Activated CD4-positive, alpha-beta T cell treated with anti-CD3 and anti-CD28 coated beads, Interleukin-10, Interleukin-2, amounts not matched to agents 100 ng/mL and 50 ng/mL, durations not matched to agents 16 hours and 8 hours (primary cell): ENCODE data around the gene TMEM132D.

ENCODE experiments used
- DNase-seq: peaks from one replicate; pipeline ENCODE4 v3.0.0-alpha.2; 2020

TMEM132D gene

DNA sequence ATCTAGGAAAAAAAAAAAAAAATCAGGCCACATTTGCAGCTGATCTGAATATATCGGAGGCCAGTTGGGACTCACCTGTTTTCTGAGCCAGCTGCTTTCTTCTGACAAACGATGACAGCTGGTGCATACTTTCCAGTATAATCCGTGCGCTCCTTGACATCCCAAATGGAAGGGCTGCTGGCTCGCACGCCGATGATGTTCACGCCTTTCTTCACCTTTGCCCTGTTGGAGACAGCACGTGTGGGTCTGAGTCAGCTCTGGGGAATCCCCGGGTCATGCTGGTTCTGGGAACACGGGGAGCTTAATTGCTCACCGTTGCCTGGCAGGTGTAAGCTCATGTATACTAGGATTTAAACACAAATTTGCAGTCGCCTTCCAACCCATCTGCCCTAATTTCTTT is 372.8 kb downstream of the TMEM132D start:
- no peak for DNase-seq

DNA sequence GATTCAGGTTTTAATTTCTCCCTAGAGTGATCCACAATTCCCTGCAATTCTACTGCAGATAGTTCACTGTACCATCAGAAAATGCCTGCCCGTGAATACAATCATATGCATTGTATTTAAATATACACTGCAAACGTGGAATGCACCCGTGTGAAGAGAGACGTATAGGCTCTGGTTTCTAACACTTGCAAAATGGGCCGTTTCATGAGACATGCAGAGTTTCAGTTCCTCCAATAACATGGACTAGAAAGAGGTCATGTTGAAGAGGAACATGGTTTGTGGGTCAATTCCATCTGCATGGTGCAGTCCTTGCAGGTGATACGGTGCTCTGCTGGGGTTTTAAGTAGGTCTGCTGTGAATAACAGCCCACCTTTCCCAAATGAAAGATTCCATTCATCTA is 373.3 kb downstream of the TMEM132D start:
- no peak for DNase-seq

DNA sequence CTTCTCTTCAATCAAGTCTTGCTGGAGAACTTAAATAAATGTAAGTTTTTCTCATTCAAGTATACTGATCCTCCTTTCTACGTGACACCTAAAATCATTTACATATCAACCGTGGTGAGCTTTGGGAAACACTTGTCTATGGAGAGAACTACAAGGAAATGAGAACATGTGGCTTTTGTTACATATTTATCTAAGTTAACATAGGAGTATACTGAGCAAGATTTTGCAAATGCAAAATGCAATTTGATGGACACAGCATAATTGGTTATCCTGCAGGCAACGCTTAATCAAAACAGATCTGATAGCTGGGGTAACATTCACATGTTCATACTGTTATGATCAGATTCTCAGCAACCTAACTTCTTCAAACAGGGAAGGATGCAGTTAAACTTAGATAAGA is 376.3 kb downstream of the TMEM132D start:
- no peak for DNase-seq

DNA sequence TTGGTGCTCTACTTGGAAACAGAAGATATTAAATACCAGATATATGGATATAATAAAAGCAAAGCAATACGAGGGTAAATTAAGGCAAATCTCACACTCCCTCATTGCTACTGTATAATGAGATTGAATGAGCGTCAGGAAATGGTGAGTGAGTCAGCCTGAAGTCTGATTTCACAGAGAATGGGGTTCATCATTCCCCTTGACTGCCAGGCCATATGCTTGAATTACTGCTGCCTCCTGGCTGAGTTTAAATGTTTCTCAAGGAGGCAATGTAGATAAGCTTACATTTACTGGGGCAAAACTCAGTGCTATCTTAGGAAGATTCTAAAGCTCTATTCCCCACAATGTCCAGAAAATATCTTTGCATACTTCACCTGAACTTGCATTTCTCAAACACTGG is 380.2 kb downstream of the TMEM132D start:
- no peak for DNase-seq

DNA sequence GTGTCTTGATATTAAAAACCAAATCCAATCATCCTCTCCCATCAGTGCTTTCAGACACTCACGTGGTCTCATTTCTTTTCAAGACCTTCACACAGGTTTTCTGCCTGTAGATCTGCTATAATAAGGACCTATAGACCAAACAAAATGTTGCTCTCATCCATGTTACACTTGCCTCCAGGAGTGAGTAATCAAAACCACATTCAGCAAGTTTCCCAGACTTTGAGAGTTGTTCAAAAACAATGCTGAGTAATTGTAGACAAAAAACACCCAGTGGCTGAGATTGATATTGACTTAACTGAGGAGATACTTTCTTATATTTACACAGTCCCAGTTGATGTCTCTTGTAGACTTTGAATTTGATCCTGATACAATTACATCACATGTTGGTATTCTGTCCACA is 383.1 kb downstream of the TMEM132D start:
- DNase-seq = no peak

DNA sequence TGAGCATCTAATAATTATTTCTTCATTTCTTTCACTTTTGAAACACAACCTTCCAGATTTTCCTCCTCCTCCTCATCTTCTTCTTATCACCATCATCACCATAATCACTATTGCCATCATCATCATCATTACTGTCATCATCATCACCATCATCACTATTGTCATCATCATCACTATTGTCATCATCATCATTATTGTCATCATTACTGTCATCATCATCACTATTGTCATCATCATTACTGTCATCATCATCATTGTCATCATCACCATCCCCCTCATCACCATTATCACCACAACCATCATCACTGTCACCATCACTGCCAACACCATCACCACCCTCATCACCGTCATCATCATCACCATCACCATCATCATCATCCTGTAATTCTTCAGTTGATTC is 400.0 kb downstream of the TMEM132D start:
- DNase-seq = no peak

DNA sequence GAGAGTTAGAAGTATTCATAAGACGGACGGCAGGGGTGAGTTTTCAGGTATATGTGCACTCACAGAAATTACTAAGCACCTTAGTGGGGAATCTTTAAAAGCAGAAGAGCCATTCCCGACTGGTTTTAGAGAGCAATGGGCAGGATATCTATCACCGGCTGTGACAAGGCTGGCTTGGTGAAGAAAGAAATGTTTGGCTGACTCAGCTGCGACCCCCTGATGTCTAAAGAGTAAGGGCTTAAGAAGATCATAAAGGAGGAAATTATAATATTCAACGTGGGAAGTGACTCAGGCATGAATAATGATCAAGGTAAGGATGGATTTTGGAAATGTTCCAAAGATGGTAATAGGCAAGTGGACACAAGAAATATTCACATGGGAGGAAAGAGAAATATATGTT is 407.6 kb downstream of the TMEM132D start:
- no peak for DNase-seq

DNA sequence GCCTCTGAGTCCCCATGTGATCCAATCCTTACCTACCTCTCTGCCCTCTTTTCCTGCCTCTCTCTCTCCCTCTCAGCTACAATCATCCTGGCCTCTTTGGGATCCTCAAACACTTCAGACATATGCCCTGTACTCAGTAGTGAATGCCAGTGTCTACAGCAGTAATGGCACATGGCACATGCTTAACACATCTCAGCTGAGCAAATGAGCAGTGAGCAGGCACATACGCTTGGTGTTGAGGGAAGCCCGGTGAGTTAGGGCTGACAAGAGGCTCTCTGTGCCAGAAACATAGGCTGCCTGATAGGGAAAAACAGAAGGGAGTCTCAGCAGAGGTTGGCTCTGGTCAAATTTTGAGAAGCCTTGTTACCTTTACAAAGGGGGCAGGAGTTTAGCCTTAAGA is 409.1 kb downstream of the TMEM132D start:
- no peak for DNase-seq

DNA sequence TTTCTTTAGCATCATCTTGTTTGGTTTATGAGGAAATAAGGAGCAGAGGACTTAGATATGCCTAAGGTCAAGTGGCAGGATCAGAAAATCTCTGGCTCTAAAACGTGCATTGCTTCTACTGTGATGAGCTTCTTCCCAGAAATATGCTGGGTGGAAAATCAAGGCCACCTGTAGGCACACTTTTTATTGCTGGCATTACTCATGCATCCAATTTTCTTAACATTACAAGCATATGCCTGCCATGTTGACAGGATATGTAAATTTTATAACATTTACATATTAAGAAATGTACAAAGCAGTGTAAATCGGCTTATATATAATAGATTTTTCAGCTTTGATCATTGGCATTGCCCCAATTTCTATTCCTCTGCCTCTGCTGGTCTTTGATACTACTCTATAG is 409.6 kb downstream of the TMEM132D start:
- DNase-seq = no peak

DNA sequence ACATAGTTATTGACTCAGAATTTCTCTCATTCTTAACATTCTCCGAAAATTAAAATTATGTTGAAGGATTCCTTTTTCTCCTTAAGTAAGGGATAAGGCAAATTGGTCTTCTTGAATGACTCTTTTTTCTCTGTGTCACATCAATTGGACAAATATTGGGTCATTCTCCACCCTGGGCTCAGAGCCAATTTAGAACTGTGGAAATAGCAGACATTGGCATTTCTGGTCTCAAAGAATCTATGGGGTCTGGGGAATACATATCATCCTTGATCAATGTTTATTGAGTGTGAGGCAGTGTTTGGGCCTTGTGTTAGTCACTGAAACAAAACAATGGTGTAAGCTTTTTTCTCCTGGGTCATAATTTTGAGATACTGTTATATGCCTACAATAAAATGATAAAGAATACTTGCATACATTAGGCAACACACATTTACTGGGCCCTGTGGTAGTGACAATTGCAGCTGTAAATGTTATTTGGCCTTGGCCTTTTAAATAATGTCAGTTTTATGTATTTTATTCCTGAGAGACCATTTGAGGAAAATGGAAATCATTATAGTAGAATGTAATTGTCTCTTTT is 414.6 kb downstream of the TMEM132D start:
- no peak for DNase-seq

DNA sequence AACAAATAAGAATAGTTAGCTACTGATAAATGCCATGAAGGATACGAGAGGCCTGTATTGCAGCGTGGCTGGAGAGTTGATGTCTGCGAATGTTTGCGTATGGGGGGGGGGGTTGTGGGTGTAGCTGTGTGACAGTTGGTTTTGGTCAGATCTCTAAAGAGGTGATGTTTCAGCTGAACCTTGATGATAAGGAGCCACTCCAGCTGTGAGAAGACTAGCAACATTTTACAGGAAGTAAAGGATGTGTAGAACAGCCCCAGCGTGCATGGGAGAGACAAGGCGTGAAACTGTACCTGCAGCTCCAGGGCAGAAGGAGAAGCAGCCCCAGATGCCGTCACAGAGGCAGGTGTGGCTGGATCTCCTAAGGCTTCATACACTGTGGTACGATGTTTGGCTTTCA is 416.9 kb downstream of the TMEM132D start:
- no peak for DNase-seq

DNA sequence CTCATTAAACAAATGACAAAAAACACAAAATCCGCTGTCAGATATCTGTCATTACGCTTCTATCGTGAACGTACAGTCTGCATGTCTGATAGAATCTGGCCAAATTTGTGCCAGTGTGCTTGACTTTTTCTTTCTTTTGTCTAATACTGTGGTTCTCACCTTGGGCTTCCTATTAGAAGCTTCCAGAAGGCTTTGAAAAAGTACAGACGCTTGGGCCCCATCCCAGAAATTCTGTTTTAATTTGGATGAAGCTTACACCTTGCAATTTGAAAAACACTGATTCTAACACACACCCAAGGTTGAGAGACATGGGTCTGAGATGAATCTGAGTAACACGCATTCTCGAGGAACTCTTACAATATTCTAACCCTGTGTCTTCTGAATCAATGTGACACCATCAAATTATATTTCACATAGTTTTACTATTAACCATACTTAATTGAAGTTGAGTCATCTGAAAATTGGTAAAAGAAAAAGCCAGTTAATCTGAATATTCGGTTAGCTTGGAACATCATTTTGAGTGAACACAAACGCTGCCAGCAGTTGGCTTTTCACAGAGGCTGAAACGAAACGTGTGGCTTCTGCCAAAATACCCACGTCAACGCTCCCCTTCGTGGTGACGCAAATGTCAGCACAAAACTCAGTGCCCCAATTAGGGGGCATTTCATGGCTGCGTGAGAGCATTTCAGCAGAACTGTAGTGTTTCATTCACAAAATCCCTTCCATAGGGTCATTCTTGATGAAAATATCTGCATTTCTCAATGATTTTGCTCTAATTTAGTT is 420.5 kb downstream of the TMEM132D start:
- no peak for DNase-seq

DNA sequence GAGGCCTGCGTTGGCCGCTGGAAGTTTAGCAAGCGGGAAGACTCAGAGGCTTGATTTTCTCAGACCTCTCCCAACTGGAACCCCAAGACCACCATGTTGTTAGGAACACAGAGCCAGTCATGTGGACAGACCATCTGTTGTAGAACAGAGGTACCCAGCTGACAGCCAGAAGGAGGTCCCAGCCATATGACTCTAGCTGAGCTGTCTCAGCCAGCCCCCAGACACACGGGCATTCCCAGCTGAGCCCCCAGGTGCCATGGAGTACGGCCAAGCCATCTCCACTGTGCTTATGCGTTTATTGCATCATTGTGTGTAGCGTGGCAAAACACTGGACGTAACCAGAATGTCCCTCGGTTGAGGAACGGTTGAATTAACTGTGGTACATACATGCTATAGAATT is 421.9 kb downstream of the TMEM132D start:
- DNase-seq = no peak

DNA sequence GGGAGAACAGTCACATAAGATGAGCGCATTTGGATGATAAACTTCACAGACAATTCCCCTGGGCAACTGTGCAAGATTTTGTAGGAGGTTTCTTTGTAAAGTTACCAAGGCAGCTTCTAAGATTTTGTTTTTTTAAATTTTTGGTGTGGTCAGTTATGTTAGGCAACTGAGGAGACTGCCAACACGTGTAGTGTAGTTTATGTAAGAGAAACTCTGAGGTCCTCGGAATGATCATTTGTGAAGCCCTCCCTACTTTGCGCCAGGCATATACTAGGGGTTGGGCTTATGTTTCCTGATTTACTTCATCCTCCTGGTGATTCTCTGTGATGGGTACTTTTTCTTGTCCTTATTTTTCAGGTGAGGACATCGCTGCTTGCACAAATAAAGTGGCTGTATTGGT is 433.6 kb downstream of the TMEM132D start:
- no peak for DNase-seq

DNA sequence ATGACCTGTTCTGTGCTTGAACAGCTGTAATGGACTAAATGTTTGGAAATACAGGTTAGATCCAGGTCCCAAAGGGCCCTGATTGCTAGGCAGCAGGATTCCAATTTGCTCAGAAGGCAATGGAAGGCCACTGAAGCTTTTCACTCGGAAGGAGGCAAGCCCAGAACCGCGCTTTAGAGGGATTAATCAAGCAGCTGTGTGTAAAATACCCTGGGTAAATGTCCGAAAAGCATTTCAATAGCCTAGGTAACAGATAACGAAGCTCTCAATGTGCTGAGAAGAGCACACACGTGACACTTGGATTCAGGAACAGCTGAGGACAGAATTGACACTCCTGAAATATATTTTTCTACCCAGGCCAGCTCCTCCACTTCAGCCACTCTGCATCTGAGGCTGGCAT is 436.1 kb downstream of the TMEM132D start:
- DNase-seq = no peak

DNA sequence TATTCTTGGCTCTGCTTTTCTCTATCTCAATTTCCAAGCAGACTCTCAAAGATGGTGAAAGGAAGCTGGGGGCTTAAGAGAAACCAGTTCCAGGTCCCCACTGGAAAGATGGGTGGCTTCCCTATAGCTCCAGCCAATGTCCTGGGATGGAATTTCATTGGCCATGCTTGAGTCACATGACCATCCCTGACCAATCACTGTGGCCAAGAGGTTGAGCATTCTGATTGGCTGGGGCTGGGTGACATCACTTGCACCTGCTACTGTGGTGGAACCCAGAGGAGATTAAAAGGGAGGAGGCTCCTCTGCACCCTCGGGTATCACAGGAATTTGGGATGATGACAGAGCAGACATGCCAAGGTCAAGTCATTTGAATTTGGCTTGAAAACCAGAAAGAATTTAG is 436.5 kb downstream of the TMEM132D start:
- no peak for DNase-seq

DNA sequence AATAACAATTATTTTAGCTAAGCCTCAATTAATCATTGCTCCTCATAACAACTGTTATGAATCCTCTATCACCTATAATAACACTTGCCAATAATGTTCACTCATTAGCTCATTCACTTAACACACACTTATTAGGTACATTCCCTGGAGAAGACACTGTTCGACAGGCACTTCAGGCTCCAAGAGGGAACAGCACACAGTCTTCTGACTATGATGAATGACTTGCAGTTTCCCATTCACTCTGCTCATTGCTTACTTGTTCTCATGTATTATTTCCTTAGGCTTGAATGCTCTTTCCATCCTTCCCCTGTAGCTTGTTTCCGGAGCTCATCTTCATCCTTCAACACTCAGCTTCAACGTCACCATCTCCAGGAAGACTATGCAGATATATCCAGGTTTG is 437.3 kb downstream of the TMEM132D start:
- DNase-seq = no peak

DNA sequence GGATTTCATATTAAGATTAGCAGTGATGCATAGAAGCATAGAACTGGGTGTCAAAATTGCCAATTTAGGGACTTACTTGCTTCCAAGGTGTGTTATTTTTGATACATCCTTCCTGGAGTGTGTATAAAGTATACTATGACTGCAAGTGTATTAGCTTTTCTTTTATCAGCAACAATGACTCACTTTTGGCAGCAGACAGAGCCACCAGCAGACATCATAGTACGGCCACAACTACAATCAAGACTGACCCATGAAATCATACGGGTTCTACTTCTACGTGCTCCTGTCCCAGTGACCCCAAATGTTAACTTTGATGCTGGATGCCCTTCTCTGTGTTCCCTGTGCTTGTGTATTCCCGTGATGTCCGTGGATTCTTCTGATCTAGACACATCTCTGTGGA is 443.9 kb downstream of the TMEM132D start:
- no peak for DNase-seq

DNA sequence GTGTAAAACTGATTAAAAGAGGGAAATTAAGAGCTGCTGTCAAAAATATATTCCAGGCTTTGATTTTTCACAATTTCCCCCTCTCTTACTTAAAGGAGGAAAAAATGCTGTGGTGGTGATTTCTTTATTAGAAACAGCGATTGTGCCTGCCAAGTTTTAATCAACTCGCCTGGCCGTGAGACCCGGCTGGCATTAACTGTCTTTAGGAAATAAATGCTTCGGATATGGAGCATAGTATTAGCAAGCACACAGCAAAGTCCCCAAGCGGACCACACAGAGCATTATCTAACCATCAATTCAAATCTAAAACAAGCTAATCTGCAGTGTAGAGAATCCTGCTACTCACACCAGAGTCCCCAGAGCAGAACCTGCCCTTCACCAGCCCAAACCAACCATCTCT is 457.1 kb downstream of the TMEM132D start:
- DNase-seq = no peak

DNA sequence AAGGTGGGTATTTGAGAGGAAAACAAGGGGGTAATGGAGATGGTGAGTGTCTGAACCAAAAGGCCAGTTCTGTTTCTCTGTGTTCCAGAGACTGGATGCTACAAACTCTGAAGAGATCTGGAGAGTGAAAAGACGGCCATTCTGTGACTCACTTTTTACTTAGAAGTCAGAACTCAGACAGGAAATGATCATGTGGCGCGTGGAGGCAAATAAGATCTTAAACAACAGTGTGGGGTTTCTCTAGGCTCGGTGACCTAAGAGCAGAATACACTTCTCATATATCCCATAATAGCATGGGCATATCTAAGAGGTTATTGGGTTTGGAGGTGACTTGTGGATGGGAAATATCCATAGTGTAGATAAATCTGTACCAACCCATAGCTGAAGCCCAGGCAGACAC is 463.5 kb downstream of the TMEM132D start:
- DNase-seq = no peak

DNA sequence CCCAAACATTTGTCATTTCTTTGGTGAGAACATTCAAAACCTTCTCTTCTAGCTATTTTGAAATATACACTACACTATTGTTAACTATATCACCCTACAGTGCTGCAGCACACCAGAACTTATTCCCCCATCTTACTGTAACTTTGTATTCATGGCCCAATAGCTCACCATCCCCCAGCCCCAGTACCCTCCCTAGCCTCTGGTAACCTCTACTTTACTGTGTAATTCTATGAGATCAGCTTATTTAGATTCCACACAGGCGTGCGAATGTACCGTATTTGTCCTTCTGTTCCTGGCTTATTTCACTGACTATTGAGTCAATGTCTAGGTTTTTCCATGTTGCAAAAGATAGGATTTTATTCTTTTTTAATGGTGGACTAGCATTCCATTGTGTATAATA is 469.0 kb downstream of the TMEM132D start:
- no peak for DNase-seq

DNA sequence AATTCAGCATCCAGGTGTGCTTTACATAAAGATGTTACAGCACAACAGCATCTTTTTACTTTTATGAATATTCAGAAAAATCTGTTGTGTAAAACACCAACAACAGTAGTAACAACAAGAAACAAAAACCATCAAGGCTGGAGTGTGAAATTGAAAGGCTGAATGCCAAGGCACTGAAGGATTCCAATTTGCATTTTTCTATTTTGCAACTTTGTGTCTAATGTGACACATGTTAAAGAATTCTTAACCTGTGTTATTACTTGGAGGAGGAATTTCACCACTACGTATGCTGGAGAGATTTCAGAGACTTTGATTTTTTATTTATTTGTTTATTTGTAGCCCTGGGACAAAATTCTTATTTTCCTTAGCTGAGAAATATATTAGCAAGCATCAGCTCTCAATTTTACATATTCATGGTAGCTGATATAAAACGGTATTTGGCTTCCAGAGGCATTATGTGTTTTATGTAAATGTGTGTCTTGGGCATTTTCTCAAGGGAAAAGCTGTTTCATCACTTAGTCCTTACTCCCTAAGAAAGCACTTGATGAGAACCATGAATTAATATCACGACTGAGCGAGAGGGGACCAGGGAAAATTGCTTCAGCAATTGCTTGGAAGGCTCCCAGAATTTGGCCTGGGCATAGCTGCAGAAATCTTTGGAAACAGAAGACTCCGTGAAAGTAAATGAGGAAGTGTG is 475.4 kb downstream of the TMEM132D start:
- DNase-seq = no peak

DNA sequence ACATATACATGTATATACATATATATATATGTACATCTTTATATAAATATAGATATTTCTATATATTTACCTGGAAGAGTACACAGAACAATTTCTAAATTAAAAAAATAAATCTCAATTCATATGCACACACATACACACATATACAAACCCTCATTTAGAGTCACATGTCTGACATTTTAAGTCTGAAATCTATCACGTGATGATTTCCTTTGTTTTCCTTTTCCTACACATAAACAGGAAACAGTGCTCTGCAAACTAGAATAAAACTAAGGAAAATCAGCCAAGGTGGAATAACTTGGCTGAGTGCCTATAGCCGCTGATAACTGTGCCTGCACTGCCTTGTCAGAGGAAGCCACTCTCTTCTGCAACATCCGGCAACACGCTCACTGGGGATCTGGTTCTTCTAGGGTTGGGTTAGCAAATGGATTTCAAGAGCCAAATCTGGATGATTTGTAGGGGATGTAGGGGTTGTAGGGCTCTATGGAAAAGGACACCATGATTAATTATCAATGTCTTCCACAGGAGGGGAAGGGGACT is 480.7 kb downstream of the TMEM132D start:
- DNase-seq = no peak

DNA sequence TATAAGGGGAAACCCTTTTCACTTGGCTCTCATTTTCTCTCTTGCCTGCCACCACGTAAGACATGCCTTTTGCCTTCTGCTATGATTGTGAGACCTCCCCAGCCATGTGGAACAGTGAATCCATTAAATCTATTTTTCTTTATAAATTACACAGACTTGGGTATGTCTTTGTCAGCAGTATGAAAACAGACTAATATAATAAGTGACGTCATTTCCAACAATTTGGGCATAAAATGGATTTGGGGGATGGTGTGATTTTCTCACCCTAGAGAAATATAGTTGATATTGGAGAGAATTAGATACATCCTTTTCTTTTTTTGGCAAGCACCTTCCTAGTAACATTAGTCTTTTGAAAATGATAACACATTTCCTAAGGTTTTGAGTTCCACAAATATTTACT is 490.5 kb downstream of the TMEM132D start:
- no peak for DNase-seq
